ENCODE data around the gene NRAP.

- TF ChIP-seq, protein P1, sequence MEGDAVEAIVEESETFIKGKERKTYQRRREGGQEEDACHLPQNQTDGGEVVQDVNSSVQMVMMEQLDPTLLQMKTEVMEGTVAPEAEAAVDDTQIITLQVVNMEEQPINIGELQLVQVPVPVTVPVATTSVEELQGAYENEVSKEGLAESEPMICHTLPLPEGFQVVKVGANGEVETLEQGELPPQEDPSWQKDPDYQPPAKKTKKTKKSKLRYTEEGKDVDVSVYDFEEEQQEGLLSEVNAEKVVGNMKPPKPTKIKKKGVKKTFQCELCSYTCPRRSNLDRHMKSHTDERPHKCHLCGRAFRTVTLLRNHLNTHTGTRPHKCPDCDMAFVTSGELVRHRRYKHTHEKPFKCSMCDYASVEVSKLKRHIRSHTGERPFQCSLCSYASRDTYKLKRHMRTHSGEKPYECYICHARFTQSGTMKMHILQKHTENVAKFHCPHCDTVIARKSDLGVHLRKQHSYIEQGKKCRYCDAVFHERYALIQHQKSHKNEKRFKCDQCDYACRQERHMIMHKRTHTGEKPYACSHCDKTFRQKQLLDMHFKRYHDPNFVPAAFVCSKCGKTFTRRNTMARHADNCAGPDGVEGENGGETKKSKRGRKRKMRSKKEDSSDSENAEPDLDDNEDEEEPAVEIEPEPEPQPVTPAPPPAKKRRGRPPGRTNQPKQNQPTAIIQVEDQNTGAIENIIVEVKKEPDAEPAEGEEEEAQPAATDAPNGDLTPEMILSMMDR (IDR thresholded peaks at IDR 0.05), result no peak
- no peak for TF ChIP-seq POLR2A (IDR thresholded peaks at IDR 0.05)
Measured at GRCh38 chr10:113553149-113553548, 110.7 kb downstream of the NRAP start.
